GM13977 (cell line): ENCODE measurements around the gene GPR161.

Experiments used
- DNase-seq: peaks from one replicate; pipeline ENCODE4 v3.0.0; 2012; ENCODE audit warnings: low spot score
- CTCF ChIP-seq: IDR thresholded peaks from 2 replicates; pipeline ENCODE4 v1.5.1; 2012; ENCODE audit warnings: mild to moderate bottlenecking, control low read depth; ENCODE audit not compliant: insufficient read depth; ENCODE audit errors: extremely low read depth, missing control alignments
- in situ Hi-C: fragments of 300-500 bp; cut with MboI; formaldehyde crosslinking; loops from one replicate; pipeline ENCODE4 v1.12.0; 2022; ENCODE audit warnings: low sequenced_read_pairs, low pct_unique_long_range_greater_than_20kb, mixed read lengths, inconsistent platforms; ENCODE audit not compliant: unreplicated experiment

GPR161 gene

DNA sequence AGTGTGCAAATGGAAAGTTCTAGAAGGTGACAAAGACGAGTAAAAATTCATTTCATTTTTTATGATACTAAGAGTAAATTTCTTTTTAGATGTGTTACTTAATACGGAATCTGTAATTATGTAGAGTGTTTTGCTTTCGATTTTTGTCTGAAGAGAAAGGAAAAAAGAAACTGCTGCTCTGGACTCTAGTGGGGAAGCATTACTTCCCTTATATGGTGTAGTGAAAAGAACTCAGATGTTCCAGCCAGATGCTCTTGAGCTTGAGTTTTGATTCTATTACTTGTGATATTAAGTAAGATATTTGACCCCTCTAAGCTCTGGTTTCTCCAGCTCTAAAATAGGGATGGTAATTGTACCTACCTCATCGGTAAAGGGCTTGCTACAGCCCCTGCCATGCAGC lies 12.2 kb upstream of the GPR161 start:
- no peak for TF ChIP-seq CTCF
- in situ Hi-C loops: no loop called here
- DNase-seq: peak; percentile 68

GRCh38 chr1:168146626-168147025 lies 9.9 kb upstream of the GPR161 start:
- in situ Hi-C loops: no loop called here
- TF ChIP-seq CTCF: no peak

DNA sequence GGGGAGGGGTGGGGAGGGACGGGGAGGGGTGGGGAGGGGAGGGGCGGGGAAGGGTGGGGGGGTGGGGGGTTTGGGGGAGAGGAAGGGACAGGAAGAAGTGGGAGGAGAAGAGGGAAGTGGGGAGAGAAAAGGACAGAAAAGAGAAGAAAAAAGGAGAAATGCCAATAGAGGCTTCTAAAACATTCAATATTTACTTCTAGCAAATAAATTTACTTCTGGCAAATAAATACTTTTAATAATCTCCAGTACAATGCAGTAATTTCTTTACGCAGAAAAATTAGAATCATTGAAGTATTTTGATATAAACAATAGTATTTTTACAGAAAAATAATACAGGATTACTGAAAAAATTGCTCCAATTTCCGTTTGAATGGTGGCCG lies 9.4 kb upstream of the GPR161 start:
- TF ChIP-seq CTCF: no peak
- no peak for DNase-seq
- in situ Hi-C loops: no loop called here

More at GRCh38 chr1:168146626-168147025, 9.9 kb upstream of the GPR161 start:
- DNase-seq: no peak

DNA sequence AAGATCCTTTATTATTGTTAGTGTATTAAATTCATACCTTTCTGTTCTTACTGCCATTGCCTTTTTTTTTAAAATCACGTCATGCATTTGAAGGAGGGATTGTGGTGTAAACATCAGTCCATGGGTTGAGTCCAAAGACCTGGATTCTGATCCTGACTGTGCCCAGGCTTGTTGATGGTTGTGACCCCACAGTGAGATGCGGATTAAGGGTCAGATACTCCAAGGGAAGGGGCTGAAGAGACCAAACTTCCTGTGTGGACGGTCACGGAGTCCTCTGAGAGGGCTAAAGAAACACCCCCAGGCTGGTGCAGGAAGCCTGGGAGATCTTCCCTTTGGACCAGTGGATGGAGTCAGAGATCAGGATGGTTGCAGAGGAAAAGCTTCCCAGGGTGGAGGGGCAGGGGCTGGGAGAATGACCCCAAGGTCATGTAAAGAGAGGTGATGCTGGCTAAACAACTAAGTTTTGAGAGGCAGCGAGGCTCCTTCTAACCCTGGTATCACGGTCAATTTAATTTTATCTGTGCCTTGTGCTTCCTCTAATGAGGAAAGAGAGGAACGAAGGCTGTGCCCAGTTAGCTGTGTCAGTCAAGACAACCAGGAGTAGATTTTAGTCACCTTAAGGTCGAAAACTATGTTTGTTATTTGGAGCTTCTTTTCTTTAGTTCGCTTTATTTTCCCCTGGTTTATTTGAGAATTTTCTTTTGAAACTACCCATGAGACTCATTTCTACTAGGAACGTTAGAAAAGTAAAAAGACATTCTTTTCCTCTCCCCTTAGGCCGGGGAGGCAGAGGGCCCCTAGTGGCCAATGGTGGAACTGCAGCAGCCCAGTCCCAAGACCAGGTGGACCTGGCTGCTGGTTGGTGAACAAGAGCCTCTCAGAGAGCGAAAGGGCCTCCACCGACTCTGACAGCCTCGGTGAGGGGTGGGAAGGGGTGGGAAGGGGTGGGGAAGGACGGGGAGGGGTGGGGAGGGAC lies 8.7 kb upstream of the GPR161 start:
- in situ Hi-C loops: no loop called here
- peak; percentile 92 for DNase-seq
- peak; percentile 99 for TF ChIP-seq CTCF

GRCh38 chr1:168141871-168142385 lies 5.2 kb upstream of the GPR161 start:
- in situ Hi-C loops: no loop called here
- DNase-seq: no peak
- no peak for TF ChIP-seq CTCF

- no peak for DNase-seq
- no peak for TF ChIP-seq CTCF
- in situ Hi-C loops: no loop called here
Observed at GRCh38 chr1:168139070-168139469, 2.3 kb upstream of the GPR161 start.
